HPDE6-E6E7 (cell line): ENCODE measurements around the gene XIST.
"Not testable (repeated sequence)": the region's sequence is repeated elsewhere in the genome, so short reads cannot be mapped to it uniquely, and the experiment has no call there.

Source experiments
- DNase-seq: peaks from one replicate; pipeline ENCODE4 v3.0.0; 2011; ENCODE audit warnings: missing footprints; ENCODE audit errors: extremely low spot score

XIST gene

DNA sequence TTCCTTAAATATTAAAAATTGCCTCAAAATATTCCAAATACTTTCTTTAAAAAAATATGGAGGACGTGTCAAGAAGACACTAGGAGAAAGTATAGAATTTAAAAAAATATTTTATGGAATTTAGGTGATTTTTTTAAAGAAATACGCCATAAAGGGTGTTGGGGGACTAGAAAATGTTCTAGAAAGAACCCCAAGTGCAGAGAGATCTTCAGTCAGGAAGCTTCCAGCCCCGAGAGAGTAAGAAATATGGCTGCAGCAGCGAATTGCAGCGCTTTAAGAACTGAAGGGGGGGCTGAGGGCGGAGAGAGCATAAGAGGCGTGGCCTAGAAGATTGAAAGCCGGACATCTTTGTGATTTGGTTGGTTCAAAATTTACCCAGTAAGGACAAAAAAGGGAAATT lies at the start of gene XIST:
XIST (minus strand) TSS at position 248 of the 400 bp plus-strand sequence.
- DNase-seq, result peak; percentile 16

DNA sequence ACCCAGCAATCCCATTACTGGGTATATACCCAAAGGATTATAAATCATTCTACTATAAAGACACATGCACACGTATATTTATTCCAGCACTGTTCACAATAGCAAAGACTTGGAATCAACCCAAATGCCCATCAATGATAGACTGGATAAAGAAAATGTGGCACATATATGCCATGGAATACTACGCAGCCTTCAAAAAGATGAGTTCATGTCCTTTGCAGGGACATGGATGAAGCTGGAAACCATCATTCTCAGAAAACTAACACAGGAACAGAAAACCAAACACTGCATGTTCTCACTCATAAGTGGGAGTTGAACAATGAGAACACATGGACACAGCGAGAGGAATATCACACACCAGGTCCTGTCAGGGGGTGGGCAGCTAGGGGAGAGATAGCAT lies 45.8 kb upstream of the XIST start:
- not testable (repeated sequence) for DNase-seq

DNA sequence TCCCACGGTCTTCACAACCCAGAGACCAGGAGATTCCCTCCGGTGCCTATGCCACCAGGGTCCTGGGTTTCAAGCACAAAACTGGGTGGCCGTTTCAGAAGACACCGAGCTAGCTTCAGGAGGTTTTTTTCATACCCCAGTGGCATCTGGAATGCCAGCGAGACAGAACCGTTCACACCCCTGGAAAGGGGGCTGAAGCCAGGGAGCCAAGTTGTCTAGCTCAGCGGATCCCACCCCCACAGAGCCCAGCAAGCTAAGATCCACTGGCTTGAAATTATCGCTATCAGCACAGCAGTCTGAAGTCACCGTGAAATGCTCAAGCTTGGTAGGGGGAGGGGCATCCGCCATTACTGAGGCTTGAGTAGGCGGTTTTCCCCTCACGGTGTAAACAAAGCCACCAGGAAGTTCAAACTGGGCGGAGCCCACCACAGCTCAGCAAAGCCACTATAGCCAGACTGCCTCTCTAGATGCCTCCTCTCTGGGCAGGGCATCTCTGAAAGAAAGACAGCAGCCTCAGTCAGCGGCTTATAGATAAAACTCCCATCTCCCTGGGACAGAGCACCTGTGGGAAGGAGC lies 40.1 kb upstream of the XIST start:
- DNase-seq, result not testable (repeated sequence)

DNA sequence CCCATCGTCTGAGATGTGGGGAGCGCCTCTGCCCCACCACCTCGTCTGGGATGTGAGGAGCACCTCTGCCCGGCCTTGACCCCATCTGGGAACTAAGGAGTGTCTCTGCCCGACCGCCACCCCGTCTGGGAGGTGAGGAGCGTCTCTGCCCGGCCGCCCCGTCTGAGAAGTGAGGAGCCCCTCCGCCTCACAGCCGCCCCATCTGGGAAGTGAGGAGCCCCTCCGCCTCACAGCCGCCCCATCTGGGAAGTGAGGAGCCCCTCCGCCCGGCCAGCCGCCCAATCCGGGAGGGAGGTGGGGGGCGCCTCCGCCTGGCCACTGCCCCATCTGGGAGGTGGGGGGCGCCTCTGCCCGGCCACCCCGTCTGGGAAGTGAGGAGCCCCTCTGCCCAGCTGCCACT lies 29.7 kb upstream of the XIST start:
- DNase-seq, result not testable (repeated sequence)

DNA sequence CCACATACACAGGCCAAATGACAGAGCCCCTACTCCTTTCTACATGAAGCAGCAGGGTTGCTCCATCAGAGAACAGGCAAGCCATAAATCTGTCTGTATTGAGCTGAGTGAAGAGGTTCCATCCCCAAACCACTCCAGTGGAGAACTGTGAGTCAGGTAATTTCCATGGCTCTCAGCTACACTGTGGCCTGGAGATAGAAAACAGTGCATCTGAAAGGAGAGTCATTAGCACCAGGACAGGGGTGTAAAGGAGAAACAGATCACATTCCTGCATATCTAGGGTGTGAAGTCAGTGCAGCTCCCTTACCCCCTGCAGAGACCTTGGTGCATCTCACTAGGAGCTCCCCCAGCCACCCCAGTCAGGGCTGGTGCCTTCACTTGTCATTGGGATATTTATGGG lies 25.2 kb upstream of the XIST start:
- DNase-seq, result no peak

DNA sequence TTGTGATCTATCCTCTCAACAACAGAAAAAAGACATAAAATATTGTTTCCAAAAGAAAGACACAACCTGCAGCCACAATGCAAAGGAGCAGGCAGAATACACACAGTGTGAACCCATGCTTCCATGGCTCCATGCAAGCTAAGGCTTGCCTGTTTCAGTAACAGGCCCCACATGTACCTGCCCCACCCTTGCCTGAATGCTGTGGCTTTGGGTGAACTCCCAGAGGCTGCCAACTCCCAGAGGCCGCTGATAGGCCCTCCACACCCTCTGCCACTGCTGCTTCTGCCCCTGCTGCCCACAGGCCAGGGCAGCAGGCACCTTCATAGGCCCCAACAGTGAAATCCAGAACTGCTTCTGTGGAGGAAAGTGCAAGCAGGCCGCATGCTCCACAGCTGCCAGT lies 24.4 kb upstream of the XIST start:
- DNase-seq, result no peak

DNA sequence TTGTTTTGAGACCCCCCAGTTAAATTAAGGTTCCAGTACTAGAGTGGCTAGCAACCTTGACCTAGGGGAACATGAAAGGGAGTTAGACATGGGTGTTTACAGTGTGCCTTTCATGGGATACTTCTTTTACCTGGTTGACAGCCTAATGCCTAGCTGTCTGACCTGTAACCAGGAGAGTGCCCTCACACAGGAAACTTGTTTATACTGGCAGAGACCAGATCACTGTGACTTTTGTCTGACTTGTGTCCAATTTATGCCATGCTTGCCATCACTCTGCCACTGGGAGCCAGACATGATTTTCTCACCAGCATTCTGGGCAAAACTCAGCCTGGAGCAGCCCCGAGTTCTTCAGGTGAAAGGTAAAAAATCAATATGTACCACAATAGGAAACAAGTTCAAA lies 16.4 kb upstream of the XIST start:
- no peak for DNase-seq

DNA sequence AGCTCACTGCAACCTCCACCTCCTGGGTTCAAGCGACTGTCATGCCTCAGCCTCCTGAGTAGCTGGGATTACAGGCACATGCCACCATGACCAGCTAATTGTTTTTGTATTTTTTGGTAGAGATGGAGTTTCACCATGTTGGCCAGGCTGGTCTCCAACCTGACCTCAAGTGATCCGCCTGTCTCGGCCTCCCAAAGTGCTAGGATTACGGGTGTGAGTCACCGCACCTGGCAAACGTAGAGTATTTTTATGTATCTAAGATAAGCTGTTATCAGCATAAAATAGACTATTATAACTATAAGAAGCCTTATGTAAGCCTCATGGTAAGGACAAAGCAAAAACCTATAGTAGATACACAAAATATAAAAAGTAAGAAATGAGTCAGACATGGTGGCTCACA lies 14.6 kb upstream of the XIST start:
- no peak for DNase-seq

DNA sequence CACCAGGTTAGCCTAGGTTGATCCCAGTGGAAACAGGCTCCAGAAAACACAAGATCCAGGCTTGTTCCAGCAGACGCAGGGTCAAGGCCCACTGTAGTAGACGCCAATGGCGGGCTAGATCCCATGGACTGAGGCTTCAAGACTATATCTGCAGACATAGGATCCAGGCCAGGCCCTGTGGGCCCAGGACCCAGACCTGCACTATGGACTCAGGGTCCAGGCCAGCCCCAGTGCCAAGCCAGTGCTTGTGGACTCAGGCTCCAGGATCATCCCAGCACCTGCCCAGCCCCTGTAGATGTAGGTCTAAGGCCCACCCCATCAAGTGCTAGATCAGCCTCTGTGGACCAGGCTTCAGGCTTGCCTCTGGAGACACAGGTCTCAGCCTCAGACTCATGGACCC lies 11.3 kb upstream of the XIST start:
- no peak for DNase-seq

DNA sequence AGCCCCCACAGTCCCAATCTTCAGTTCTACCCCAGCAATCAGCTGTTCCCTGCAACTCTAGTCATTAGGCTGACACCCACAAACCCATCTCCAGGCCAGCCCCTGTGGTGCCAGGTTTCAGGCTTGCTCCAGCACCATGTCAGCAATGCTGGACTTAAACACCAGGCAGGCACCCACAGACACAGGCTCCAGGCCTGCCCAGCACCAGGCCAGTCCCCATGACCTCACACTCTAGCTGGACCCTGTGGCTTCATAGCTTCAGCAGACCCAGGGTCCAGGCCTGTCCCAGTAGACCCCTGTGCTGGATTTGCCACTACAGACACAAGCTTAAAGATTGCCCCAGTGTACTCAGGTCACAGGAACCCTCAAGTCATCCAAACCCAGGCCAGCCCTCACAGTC lies 10.8 kb upstream of the XIST start:
- no peak for DNase-seq

DNA sequence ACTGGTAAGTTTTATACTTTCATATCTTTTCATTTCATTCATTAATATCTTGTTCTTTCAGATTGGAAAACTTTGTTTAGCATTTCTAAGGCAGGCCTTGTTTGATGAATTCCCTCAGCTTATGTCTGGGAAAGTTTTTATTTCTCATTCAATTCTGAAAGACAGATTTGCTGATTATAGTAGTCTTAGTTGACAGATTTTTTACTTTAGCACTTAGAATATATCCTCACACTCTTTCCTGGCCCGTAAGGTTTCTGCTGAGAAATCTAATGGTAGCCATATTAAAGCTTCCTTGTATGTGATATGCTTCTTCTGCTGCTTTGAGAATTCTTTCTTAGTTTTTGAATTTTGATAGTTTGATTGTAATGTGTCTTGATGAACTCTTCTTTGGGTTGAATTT lies 7.1 kb upstream of the XIST start:
- DNase-seq, result no peak

DNA sequence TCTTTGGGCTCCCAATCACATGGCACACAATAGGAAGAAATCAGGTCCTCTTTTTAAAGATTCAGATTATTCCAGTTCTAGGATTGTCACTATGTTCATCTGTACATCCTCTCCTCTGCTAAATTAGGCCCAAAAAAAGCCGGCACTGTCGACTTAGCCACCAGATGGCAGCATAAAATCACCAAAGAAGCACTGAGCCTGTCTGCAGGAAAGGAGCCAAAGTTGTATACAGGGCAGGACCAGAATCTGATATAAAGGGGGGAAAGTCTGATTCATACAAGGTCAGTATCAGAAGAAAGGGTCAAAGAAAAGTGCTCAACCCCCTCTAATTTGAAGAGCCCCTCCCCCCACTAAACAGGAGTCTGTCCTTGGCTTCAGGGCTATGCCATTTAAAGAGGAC lies 3.0 kb upstream of the XIST start:
- DNase-seq, result peak; percentile 31

DNA sequence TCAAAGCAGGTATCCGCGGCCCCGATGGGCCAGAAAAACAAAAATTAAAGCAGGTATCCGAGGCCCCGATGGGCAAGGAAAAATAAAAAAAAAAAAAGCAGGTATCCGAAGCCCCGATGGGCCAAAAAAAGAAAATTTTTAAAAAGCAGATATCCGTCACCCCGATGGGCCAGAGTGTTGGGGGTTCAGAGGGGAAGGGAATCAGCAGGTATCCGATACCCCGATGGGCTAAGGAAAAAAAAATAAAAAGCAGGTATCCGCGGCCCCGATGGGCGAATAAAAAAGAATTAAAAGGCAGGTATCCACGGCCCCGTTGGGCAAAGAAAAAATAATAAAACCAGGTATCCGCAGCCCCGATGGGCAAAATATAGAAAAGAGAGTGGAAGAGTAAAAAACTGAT lies 492 bp downstream of the XIST start:
- DNase-seq, result no peak

DNA sequence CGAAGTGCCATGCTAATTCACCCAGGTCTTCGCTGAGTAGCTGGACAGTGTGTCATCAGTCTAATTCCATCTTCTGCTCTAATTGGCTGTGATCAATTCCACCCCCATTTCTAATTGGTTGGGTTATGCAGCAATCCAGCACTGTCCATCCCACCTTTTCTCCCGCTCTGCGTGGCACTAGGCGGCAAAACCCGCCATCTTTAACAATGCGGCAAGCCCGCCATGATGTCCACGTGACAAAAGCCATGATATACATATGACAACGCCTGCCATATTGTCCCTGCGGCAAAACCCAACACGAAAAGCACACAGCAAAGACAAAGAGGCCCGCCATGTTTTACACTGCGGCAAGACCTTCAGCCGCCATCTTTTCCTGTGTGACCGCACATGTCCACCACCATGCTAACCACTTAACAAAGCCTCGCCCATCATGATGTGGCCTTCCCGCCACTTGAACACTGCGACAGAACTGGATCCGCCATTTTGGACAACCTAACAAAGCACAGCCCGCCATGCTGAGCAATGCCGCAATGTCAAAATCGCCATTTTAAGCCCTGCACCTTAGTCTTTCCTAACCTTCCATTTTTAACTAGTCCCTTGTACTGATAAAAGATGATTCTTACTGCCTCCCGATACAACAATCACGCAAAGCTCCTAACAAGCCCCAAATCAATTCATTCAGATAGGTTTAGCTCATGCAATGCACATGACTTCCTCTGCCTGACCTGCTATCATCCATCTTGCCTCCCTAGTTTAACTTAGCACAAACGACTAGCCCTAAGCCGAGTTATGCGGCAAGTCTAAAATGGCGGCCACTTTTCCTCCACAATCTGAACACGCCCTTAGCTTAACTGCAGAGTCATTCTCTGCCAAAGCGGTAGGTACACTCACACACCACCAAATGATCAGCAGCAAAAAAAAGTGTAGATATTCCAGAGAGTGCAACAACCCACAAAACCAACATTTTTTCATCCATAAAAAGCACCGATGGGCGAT lies 1.2 kb downstream of the XIST start:
- DNase-seq, result peak; percentile 64

DNA sequence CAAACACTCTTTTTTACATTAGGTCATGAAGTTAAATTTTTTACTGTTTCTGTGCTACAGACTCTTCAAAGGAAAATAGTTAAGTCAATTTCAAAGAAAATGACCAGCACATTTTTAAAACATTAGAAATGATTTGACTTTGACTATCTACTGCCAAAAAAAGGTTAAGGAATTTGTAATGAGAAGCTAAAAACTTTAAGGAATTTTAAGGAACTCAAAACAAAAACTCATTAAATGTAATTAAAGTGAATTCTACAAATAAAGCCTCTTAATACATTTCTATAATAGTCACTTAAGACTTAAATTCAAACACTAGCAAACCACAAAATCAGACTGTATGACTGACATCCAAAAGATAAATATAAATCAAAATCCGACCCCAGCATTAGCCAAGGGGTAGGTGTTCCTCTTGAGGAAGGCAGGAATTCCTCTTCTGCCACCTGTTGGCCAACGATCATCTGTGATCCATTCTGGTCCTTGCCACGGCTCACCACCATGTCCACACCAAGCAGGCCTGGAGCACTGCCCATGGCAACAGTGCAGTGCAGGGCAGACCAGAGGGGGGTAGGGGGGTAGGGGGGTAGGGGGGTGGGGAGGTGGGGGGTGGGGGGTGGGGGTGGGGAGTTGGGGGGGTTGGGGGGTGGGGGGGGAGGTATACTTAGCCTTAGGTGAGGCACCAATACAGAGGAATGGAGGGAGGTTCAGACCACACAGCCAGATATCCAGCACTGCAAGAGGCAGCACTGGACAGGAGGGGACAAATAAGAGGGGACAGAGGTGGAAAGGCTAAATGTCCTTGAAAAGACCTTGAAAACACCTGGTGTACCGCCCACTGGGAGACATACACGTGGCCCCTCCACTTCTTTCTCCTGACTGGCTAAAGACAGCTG lies 2.1 kb downstream of the XIST start:
- peak; percentile 37 for DNase-seq

DNA sequence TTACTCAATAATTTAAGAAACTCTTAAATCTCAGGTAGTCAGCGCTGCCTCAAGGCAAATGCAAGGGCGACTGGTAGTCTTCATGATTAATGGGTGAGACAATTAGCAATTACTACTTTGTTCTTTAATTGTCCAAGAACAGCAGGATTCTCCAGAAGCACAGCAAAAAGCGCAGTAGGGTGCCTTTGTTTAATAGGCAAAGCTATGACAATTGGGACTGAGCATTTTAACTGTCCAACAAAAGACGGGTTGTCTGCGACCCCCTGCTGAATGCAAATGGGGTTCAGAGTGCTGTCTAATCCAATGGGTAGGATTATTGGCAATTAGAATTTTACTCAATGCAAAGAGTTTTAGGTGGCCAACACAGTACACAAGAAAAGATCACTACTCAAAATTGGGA lies 3.4 kb downstream of the XIST start:
- DNase-seq, result no peak

DNA sequence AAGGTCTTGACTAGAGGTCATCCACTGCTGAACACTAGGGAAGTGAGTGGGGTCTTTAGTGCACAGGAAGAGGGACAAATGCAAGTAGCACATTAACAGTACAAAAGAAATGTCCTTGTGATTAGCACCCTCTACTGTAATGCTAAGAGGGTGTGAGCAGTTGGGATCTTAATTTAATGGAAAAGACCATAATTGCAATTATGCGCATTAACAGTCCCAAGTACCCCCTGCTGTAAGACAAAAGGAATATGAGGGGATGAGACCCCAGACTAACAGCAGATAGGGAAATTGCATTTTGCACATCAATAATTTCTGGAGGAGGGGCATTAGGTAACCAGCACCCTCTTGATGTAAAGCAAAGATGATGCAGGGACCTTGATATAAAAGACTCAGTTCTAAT lies 4.5 kb downstream of the XIST start:
- no peak for DNase-seq

DNA sequence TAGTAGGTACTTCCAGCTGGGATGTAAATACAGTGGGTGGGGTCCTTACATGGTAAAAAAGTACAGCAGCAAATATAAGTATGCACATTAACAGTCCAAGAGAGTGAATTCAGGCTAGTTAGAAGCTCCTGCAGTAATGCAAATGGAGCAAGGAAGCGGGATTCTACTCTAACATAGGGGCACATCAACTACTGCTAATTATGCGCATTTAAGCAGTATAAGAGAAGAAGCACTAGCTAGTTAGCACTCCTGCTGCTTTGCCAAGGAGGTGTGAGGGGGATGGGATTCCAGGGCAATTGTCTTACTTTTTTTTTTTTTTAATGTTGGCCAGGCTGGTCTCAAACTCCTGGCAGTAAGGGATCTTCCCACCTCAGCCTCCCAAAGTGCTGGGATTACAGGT lies 5.4 kb downstream of the XIST start:
- no peak for DNase-seq

DNA sequence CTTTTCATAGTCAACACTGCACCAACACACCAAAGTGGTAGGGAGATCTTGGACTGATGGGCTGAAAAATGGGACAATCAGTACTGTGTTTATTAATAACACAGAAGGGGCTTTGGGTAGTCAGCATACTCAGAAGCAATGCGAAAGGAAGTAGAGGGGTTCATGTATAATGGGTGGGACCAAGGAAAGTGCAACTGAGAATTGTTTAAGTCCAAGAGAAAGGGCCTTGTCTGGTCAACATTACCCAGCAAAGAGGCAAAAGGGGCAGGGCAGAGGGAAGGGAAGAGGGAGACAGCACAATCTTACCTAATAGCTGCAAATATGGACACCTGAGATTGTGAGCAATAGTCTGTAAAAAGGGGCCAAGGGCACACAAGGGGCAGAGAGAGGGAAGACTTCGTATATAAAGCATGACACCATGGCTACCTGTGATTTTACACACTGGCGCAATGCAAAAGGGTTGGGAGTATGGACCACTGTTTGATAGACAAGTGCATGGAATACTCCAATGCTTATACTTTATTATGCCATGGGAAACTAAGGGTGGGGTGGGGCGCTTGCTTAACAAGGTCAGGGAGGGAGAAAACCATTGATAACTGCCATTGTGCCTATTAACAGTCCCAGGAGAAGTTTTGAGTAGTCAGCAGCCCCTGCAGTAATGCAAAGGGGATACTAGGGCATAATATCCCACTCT lies 9.8 kb downstream of the XIST start:
- DNase-seq, result no peak

DNA sequence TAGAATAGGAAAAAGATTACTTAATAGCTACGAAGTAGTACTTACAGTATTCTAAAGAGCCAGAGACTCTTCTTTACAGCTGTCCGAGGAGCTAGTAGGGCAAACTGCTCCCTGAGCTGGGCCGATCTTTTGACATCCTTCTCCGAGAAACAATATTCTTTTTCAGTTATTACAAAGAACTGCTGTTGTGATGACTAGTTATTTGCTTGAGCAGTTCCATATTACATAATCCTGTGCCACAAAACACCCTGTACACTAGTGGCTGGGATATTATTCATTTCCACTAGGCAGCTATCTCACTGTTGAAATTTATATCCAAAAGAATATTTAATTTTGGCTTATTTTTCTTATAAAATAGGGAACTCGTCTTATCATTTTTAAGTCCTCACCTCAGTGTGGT lies 11.2 kb downstream of the XIST start:
- DNase-seq, result no peak

DNA sequence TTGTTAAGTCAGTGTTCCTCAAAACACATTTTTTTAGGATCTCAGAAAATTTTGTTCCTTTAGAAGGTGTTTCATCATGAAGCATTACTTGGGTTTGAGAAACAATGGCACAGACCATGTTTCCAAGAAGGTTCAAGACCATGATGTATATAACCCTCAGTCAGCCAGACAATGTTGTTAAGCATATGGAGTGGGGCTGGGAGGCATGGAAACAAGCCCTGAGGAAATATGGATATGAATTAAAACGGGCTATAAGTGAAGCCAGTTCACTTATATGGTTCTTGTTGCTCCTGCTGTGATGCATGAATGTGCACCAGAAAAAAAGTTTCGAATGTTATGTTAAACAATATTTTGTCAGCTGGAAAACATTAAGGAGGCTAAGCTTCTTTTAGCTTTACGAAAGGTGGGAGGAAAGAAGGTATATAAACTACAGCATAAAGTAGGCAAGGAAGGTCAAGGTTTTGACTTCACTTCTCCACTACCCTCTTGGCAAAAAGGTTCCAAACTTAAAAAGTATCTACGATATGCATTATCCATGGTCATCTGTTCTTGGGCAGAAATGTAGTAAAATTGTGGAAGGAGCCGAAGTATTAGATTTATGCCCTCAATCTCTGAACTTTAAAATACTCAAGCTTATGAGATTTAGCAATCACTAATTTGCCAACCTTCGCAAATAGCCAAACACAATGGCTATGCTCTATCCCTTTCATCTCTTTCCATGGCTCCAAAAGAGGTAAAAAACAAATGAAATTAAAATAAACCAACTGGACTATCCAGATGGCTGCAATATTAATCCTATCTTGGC lies 12.2 kb downstream of the XIST start:
- no peak for DNase-seq
